ENCODE results near the gene MAP3K7CL.

Gene MAP3K7CL

DNA sequence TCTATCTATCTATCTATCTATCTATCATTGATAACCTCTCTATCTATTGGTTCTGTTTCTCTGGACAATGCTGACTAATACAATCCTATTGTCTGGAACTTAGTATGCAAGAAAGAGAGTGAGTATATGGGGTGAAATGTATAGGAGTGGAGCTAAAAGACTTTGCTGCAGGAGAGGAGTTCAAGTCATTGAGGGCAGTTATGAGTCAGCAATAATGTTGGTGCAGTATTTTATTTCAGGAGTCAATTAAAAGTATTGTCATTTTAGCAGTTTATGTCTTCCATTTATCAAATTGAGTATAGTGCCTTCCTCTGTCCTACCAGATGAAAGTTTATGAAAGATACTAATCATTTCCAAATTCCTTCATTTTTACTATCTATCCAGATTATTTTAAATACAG, 55.8 kb downstream of the MAP3K7CL start:
- TF ChIP-seq, protein P1, sequence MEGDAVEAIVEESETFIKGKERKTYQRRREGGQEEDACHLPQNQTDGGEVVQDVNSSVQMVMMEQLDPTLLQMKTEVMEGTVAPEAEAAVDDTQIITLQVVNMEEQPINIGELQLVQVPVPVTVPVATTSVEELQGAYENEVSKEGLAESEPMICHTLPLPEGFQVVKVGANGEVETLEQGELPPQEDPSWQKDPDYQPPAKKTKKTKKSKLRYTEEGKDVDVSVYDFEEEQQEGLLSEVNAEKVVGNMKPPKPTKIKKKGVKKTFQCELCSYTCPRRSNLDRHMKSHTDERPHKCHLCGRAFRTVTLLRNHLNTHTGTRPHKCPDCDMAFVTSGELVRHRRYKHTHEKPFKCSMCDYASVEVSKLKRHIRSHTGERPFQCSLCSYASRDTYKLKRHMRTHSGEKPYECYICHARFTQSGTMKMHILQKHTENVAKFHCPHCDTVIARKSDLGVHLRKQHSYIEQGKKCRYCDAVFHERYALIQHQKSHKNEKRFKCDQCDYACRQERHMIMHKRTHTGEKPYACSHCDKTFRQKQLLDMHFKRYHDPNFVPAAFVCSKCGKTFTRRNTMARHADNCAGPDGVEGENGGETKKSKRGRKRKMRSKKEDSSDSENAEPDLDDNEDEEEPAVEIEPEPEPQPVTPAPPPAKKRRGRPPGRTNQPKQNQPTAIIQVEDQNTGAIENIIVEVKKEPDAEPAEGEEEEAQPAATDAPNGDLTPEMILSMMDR (conservative IDR thresholded peaks at IDR 0.05): no peak
- H3K27ac ChIP-seq: no peak overlapping the region

DNA sequence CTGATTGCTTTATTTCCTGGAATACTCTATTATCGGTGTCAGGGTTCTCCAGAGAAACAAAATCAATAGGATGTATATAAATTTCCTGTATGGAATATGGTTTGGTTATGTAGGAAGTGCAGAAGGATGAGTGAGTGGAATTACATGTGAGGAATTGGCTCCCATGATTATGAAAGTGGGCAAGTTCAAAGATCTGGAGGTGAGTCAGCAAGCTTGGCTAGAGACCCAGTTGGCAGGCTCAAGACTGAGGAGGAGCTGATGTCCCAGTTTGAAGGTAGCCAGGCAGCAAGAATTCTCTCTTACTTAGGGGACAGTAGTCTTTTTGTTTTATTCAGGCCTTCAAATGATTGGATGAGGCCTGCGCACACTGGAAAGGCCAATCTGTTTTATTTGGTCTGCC, 57.5 kb downstream of the MAP3K7CL start:
- TF ChIP-seq, protein P1 (conservative IDR thresholded peaks at IDR 0.05): no peak
- H3K27ac ChIP-seq: no peak overlapping the region

DNA sequence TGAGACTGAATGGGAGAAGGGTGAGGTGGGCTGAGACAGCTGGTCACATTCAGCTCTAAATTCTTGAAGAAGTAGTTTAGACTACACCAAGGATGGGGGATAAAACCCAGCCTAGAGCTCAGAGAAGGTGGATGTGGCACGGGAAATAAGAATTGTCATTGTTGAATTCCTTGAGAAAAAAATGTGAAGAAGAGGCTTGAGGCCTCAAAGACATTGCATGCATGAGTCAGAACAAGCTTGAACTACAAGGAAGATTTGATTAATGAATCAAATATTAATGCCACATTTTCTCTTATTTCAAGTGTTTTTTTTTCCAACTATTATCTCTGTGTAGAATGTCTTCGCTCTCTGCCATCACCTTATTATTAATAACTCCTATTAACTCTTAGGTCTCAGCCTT, 58.9 kb downstream of the MAP3K7CL start:
- TF ChIP-seq, protein P1 (conservative IDR thresholded peaks at IDR 0.05): no peak
- H3K27ac ChIP-seq: no peak overlapping the region

DNA sequence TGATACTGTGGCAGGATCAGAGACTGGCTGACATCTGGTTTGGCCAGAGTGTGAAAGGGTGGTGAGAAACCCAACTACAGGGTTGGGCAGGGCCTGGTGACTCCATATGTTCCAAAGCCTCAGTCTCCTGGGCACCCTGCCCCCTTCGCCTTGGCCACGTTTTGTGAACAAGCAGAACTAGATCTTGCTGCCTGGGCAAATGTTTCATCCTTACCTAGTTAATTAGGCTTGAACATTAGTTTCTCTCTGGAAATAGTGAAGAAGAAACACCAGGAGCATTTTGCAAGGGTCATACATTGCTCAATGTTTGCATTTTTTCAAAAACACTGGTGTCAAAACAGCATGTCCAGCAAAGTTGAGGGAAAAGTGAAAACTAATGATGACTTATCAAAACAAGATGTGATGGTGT, 60.5 kb downstream of the MAP3K7CL start:
- TF ChIP-seq, protein P1 (conservative IDR thresholded peaks at IDR 0.05): no peak
- no peak overlapping the region for H3K27ac ChIP-seq

DNA sequence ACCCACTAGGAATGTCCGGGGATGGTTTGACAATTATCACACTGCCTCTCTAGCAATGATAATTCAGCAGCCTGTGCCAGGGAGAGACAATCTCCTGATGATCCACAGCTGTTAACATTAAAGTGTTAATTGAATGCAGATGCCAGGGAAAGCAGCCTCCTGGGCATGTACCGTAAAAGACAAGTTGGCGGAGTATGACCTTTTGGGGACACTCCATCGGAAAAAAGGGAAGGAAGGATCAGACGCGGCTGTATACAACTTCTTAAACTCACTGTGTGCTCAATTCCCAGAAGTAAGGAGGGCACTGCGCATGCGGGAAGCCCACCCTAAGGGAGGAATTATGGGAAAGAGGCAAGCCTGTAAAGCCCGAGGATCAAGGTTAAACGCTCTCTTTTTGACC, 62.6 kb downstream of the MAP3K7CL start:
- peak overlapping the region; percentile 40; the same call in 1 of the 2 replicates for H3K27ac ChIP-seq
- TF ChIP-seq, protein P1 (conservative IDR thresholded peaks at IDR 0.05): no peak

DNA sequence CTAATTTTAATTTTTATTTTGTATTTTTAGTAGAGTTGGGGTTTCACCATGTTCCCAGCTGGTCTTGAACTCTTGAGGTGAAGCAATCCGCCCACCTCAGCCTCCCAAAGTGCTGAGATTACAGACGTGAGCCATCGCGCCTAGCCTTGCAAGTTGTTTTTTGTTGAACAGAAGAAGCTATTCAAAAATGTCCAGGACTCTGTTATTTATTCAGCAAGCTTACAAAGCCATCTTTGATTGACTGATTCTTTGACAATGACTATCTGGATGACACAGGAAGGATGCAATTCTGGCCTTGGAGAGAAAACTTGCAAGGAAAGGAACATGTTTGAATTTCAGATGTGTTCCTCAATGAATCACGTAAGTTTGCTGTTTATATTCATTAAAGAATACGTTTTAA, 63.5 kb downstream of the MAP3K7CL start:
- H3K27ac ChIP-seq: peak overlapping the region; percentile 40

DNA sequence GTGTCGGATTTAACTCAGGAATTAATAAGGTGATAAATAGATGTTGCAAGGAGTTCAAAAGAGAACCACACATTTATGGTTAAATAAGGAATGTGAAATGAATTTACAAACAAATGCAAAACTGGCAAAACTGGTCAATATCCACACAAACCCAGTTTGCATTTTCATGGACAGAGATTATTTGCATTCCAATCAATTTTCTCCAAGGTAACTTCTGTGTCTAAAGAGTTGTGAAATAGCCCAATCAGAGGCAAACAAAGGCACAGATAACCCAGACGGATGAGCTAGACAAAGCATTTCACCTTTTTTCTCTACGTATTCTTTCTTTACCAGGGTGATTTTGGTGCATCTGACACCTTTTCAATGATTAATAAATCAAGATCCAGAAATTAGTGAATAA, 63.9 kb downstream of the MAP3K7CL start:
- H3K27ac ChIP-seq: peak overlapping the region; percentile 40
- TF ChIP-seq, protein P1 (conservative IDR thresholded peaks at IDR 0.05): no peak

More for the DNA sequence above, 63.5 kb downstream of the MAP3K7CL start:
- TF ChIP-seq, protein P1 (conservative IDR thresholded peaks at IDR 0.05): no peak
